GM23338 (cell line): ENCODE measurements around the gene GRID1.

ENCODE experiments used
- EZH2 ChIP-seq: fragments of 200-600 bp; sonication (generic); IDR thresholded peaks from one replicate; pipeline ENCODE4 v1.8.0; 2017; ENCODE audit warnings: antibody characterized with exemption, mild to moderate bottlenecking, low read depth; ENCODE audit not compliant: unreplicated experiment
- TF ChIP-seq, protein P1 (sequence below), 2 experiments: fragments of 200-600 bp in 1 of 2; sonication (generic) in 1 of 2; conservative IDR thresholded peaks; 2 replicates each; pipeline versions ENCODE4 v1.5.1 to v1.6.1; 2016 to 2017; ENCODE audit warnings: antibody characterized with exemption in 2 of 2, low read depth in 2 of 2, mild to moderate bottlenecking in 2 of 2, moderate library complexity in 1 of 2

- TF ChIP-seq, protein P1, sequence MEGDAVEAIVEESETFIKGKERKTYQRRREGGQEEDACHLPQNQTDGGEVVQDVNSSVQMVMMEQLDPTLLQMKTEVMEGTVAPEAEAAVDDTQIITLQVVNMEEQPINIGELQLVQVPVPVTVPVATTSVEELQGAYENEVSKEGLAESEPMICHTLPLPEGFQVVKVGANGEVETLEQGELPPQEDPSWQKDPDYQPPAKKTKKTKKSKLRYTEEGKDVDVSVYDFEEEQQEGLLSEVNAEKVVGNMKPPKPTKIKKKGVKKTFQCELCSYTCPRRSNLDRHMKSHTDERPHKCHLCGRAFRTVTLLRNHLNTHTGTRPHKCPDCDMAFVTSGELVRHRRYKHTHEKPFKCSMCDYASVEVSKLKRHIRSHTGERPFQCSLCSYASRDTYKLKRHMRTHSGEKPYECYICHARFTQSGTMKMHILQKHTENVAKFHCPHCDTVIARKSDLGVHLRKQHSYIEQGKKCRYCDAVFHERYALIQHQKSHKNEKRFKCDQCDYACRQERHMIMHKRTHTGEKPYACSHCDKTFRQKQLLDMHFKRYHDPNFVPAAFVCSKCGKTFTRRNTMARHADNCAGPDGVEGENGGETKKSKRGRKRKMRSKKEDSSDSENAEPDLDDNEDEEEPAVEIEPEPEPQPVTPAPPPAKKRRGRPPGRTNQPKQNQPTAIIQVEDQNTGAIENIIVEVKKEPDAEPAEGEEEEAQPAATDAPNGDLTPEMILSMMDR (conservative IDR thresholded peaks at IDR 0.05; ENCODE audit: low read depth in 2 of 2) = no peak
- TF ChIP-seq EZH2 = no peak
These were observed 151.5 kb downstream of the GRID1 start for GRCh38 chr10:86215046-86215445.
